Esophagus muscularis mucosa (tissue), 4 donors: ENCODE measurements around the gene ATAD2B. TPM values are rescaled to one million over a fixed set of nuclear protein-coding genes. Genes with fewer than 3 reads are reported as not detected.
A peak's percentile ranks its signal among the peaks of the same experiment; 100 is the strongest.

ENCODE experiments used
- DNase-seq: peaks from one replicate; pipeline ENCODE4 v3.0.0-alpha.2; 2017; ENCODE audit errors: extremely low spot score
- H3K27ac ChIP-seq, 4 donors: fragments of 200-600 bp; sonication (generic); replicated peaks in 1 of 4; 1 replicate in 3 of 4; 2 replicates in 1 of 4; pipeline ENCODE4 v1.5.1; 2016 to 2019; ENCODE audit warnings: mild to moderate bottlenecking in 1 of 4
- H3K27me3 ChIP-seq, 4 donors: fragments of 200-600 bp; sonication (generic); one replicate each; pipeline versions ENCODE4 v1.5.1 to v1.6.0; 2016 to 2019
- H3K36me3 ChIP-seq, 4 donors: fragments of 200-600 bp; sonication (generic); one replicate each; pipeline ENCODE4 v1.5.1; 2016 to 2019
- H3K4me1 ChIP-seq, 4 donors: fragments of 200-600 bp; sonication (generic); one replicate each; pipeline ENCODE4 v1.5.1; 2016 to 2019
- H3K4me3 ChIP-seq, 4 donors: fragments of 200-600 bp; sonication (generic); 1 replicate in 2 of 4; 2 replicates in 2 of 4; pipeline ENCODE4 v1.5.1; 2016 to 2019; ENCODE audit warnings: mild to moderate bottlenecking in 4 of 4, moderate library complexity in 1 of 4
- H3K9me3 ChIP-seq, 4 donors: fragments of 200-600 bp; sonication (generic); 1 replicate in 3 of 4; 2 replicates in 1 of 4; pipeline ENCODE4 v1.5.1; 2016 to 2019
- EP300 ChIP-seq: sonication (generic); formaldehyde crosslinking; IDR thresholded peaks from one replicate; pipeline ENCODE4 v1.6.1; 2017; ENCODE audit warnings: antibody characterized with exemption
- POLR2A ChIP-seq: fragments of 450-650 bp; IDR thresholded peaks from one replicate; pipeline ENCODE4 v1.6.1; 2017; ENCODE audit warnings: antibody characterized with exemption, moderate library complexity, mild to moderate bottlenecking, low read depth
- POLR2AphosphoS5 ChIP-seq, 2 donors: sonication (generic); formaldehyde crosslinking; IDR thresholded peaks; one replicate each; pipeline ENCODE4 v1.6.1; 2017; ENCODE audit warnings: antibody characterized with exemption in 2 of 2
- WGBS: methylation state at CpG from one replicate; pipeline ENCODE4 v1.1.5; 2018; 5-methylcytosine and 5-hydroxymethylcytosine counted together
- intact Hi-C: fragments of 100-400 bp; cut with DNase I; formaldehyde crosslinking; loops from one replicate; pipeline ENCODE4 v1.15.1; 2023
- total RNA-seq, 4 donors: library from RNA; depleted of rRNA; stranded (reverse); fragments of >200 nt; gene quantifications; one replicate each; pipeline versions ENCODE4 v1.1.0 to v1.2.1, GENCODE V29; 2016
- TF ChIP-seq, protein P1 (sequence below), 3 experiments: fragments of 200-600 bp in 2 of 3; fragments of 450-650 bp in 1 of 3; sonication (generic) in 2 of 3; IDR thresholded peaks; one replicate each; pipeline ENCODE4 v1.5.1; 2017 to 2019; ENCODE audit warnings: antibody characterized with exemption in 3 of 3, mild to moderate bottlenecking in 2 of 3, moderate library complexity in 1 of 3

Gene ATAD2B
- total RNA-seq, 4 donors from 2014 or later, result 8.0 to 17.4 (median 13.5) TPM

- intact Hi-C loops, result no loop called here
- Histone ChIP-seq H3K4me3 (no peak overlapping the region), H3K27ac (no peak overlapping the region), H3K27me3 (no peaks in the 10 kb centered on the region), H3K4me1 (peaks cover 3 to 31% (median 24%) of the 10 kb centered on the region in 4 donors), H3K36me3 (peaks cover 0 to 9% (median 6%) of the 10 kb centered on the region in 4 donors), H3K9me3 (no peaks in the 10 kb centered on the region)
- TF ChIP-seq POLR2AphosphoS5 (IDR thresholded peaks at IDR 0.05), result no peak
- TF ChIP-seq POLR2A, result no peak
- TF ChIP-seq, protein P1, sequence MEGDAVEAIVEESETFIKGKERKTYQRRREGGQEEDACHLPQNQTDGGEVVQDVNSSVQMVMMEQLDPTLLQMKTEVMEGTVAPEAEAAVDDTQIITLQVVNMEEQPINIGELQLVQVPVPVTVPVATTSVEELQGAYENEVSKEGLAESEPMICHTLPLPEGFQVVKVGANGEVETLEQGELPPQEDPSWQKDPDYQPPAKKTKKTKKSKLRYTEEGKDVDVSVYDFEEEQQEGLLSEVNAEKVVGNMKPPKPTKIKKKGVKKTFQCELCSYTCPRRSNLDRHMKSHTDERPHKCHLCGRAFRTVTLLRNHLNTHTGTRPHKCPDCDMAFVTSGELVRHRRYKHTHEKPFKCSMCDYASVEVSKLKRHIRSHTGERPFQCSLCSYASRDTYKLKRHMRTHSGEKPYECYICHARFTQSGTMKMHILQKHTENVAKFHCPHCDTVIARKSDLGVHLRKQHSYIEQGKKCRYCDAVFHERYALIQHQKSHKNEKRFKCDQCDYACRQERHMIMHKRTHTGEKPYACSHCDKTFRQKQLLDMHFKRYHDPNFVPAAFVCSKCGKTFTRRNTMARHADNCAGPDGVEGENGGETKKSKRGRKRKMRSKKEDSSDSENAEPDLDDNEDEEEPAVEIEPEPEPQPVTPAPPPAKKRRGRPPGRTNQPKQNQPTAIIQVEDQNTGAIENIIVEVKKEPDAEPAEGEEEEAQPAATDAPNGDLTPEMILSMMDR (IDR thresholded peaks at IDR 0.05), result peak in 2 of 3 experiments; percentile 11 to 13
- no peak for TF ChIP-seq EP300
- no peak for DNase-seq
- 40% methylated on average over 5 of the region's 5 CpGs for WGBS
These were observed 122.9 kb downstream of the ATAD2B start for GRCh38 chr2:23803965-23804542.

DNA sequence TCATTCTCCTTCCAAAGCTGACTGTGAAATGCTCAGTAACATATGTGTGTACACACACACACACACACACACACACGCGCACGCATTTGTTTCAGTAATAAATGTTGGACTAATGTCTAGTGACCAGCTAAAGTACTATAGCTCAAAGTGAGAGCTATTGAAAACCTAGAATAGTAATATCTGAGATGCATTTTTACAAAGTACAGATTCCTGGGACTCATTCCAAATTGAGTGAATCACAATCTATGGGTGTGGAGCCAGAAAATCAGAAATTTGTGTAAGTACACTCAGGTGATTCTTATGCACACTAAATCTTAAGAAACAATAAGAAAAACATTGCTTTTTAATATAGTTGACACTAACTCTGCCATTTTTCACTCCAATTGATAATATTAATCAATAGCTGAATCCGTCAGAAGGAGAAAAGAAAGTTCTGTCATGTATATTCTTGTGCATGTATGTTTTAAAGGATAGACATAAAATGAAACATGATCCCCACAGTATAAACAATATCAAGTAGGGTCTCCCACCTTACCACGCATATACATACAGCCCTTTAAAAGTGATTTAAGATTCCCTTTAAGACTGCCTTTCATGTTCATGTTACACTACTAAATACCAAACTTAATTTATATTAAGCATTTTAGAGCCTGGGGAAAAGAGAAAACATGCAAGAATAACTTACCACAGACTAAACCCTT, 123.5 kb downstream of the ATAD2B start:
- no peak for DNase-seq
- intact Hi-C loops, result no loop called here
- WGBS, result 73% methylated on average over 5 of the region's 5 CpGs
- H3K27me3 ChIP-seq, result no peaks in the 10 kb centered on the region
- TF ChIP-seq, protein P1 (IDR thresholded peaks at IDR 0.05), result no peak
- peak in 1 of 2 donors; percentile 6 for TF ChIP-seq POLR2AphosphoS5 (IDR thresholded peaks at IDR 0.05)
- H3K27ac ChIP-seq, result no peak overlapping the region
- H3K4me1 ChIP-seq, result peaks cover 3 to 31% (median 24%) of the 10 kb centered on the region in 4 donors
- no peak overlapping the region for H3K4me3 ChIP-seq
- no peaks in the 10 kb centered on the region for H3K9me3 ChIP-seq
- H3K36me3 ChIP-seq, result peaks cover 0 to 3% (median 1%) of the 10 kb centered on the region in 4 donors

DNA sequence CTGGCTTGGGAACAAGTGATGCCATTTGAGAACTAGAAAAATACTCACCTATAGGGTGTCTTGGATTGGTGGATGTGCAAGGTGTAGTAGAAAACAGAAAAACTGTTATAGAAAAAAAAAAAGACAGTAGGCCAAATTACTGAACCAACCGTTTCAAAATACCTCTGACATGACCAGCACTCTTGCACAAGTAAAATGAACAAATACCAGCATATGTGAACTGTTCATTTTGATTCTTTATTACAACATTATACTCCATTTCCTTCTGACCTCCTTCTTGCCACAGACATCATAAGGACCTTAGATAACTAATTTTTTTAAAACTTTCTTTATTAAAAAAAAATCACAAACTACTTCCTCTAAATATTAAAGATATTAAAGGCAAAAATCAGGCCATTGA, 125.5 kb downstream of the ATAD2B start:
- TF ChIP-seq, protein P1 (IDR thresholded peaks at IDR 0.05), result no peak
- no peak for TF ChIP-seq POLR2A
- no peak for TF ChIP-seq EP300
- TF ChIP-seq POLR2AphosphoS5 (IDR thresholded peaks at IDR 0.05), result peak in 1 of 2 donors; percentile 44
- Histone ChIP-seq H3K4me1 (peaks cover 3 to 31% (median 24%) of the 10 kb centered on the region in 4 donors), H3K36me3 (peaks cover 0 to 8% (median 0%) of the 10 kb centered on the region in 4 donors), H3K4me3 (no peak overlapping the region), H3K27ac (no peak overlapping the region), H3K9me3 (no peaks in the 10 kb centered on the region), H3K27me3 (no peaks in the 10 kb centered on the region)
- WGBS, result 47% methylated on average over 1 of the region's 1 CpG
- DNase-seq, result no peak
- intact Hi-C loops, result no loop called here

DNA sequence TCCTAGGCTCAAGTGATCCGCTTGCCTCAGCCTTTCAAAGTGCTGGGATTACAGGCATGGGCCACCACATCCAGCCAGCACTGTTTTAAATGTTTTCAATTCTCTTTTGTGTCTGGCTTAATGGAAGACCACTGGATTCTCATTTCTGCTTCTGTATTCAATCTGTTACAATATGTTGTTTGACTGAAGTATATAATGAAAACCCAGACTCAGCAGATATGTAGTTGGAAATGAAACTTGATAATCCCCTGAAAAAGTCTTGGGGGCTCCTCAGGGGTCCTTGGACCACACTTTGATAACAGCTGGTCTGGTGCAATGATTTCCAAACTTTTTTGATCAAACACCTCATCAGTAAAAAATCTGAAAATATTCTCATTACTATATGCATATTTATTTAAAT, 132.7 kb downstream of the ATAD2B start:
- TF ChIP-seq, protein P1 (IDR thresholded peaks at IDR 0.05), result no peak
- TF ChIP-seq POLR2A (no peak), POLR2AphosphoS5 (IDR thresholded peaks at IDR 0.05) (no peak), EP300 (no peak)
- Histone ChIP-seq H3K4me3 (no peak overlapping the region), H3K36me3 (peaks cover 0 to 16% (median 0%) of the 10 kb centered on the region in 4 donors), H3K9me3 (no peaks in the 10 kb centered on the region), H3K27me3 (no peaks in the 10 kb centered on the region), H3K4me1 (peaks cover 0 to 32% (median 17%) of the 10 kb centered on the region in 4 donors), H3K27ac (no peak overlapping the region)
- 100% methylated on average over 1 of the region's 1 CpG for WGBS
- intact Hi-C loops, result no loop called here
- DNase-seq, result no peak
